SK-N-MC (cell line): ENCODE measurements around the gene EHMT2.
"Not testable (repeated sequence)": the region's sequence is repeated elsewhere in the genome, so short reads cannot be mapped to it uniquely, and the experiment has no call there.

Experiments
- EZH2 ChIP-seq: fragments of 200-600 bp; sonication (generic); IDR thresholded peaks from one replicate; pipeline ENCODE4 v1.6.1; 2017; ENCODE audit warnings: antibody characterized with exemption
- FOXP2 ChIP-seq: optimal IDR thresholded peaks from 2 replicates; pipeline ENCODE3; 2011; ENCODE audit warnings: mild to moderate bottlenecking, moderate library complexity; ENCODE audit not compliant: insufficient read depth; ENCODE audit errors: extremely low read length, control extremely low read depth
- POLR2AphosphoS5 ChIP-seq: IDR thresholded peaks from 2 replicates; pipeline ENCODE4 v1.6.1; 2012; ENCODE audit warnings: mild to moderate bottlenecking, low read depth, low read length, borderline replicate concordance

GRCh38 chr6:31868658-31868971, 28.9 kb downstream of the EHMT2 start:
- not testable (repeated sequence) for TF ChIP-seq POLR2AphosphoS5, EZH2, FOXP2
